ENCODE data around the gene GPR39. TPM values are rescaled to one million over a fixed set of nuclear protein-coding genes. Genes with fewer than 3 reads are reported as not detected.

Gene GPR39
- total RNA-seq, 4 donors from 2014 or later, result 0.72 to 1.6 (median 1.4) TPM

GRCh38 chr2:132374551-132374950 is 42.1 kb upstream of the GPR39 start:
- TF ChIP-seq POLR2AphosphoS5 (IDR thresholded peaks at IDR 0.05) (no peak), CTCF (IDR thresholded peaks at IDR 0.05) (no peak), EP300 (IDR thresholded peaks at IDR 0.05) (no peak), POLR2A (IDR thresholded peaks at IDR 0.05) (no peak)
- no peak for DNase-seq (ENCODE audit: low spot score in 2 of 2)
- Histone ChIP-seq H3K36me3 (no peaks in the 10 kb centered on the region), H3K9me3 (no peaks in the 10 kb centered on the region), H3K27ac (no peak overlapping the region), H3K4me3 (no peak overlapping the region), H3K4me1 (no peaks in the 10 kb centered on the region), H3K27me3 (no peaks in the 10 kb centered on the region)
- WGBS, result 30% methylated on average over 2 of the region's 2 CpGs

- H3K4me3 ChIP-seq, result no peak overlapping the region
- TF ChIP-seq POLR2AphosphoS5 (IDR thresholded peaks at IDR 0.05) (no peak), POLR2A (IDR thresholded peaks at IDR 0.05) (no peak), CTCF (IDR thresholded peaks at IDR 0.05) (no peak), EP300 (IDR thresholded peaks at IDR 0.05) (no peak)
- DNase-seq (ENCODE audit: low spot score in 2 of 2), result no peak
Measured at GRCh38 chr2:132374961-132375360, 41.6 kb upstream of the GPR39 start.

GRCh38 chr2:132381376-132381775 is 35.2 kb upstream of the GPR39 start:
- no peaks in the 10 kb centered on the region for H3K27me3 ChIP-seq
- H3K36me3 ChIP-seq, result no peaks in the 10 kb centered on the region
- H3K4me3 ChIP-seq, result no peak overlapping the region
- TF ChIP-seq CTCF (IDR thresholded peaks at IDR 0.05) (no peak), EP300 (IDR thresholded peaks at IDR 0.05) (no peak), POLR2AphosphoS5 (IDR thresholded peaks at IDR 0.05) (no peak)
- no peaks in the 10 kb centered on the region for H3K9me3 ChIP-seq
- no peaks in the 10 kb centered on the region for H3K4me1 ChIP-seq
- no peak overlapping the region for H3K27ac ChIP-seq
- DNase-seq (ENCODE audit: low spot score in 2 of 2), result no peak
- WGBS, result 79% methylated on average over 4 of the region's 4 CpGs

More at GRCh38 chr2:132374961-132375360, 41.6 kb upstream of the GPR39 start:
- Histone ChIP-seq H3K36me3 (no peaks in the 10 kb centered on the region), H3K27me3 (no peaks in the 10 kb centered on the region), H3K4me1 (no peaks in the 10 kb centered on the region), H3K9me3 (no peaks in the 10 kb centered on the region), H3K27ac (no peak overlapping the region)
- WGBS, result 71% methylated on average over 1 of the region's 1 CpG

- TF ChIP-seq POLR2A (IDR thresholded peaks at IDR 0.05), result no peak
- no peak for TF ChIP-seq POLR2AphosphoS5 (IDR thresholded peaks at IDR 0.05)
- no peak for TF ChIP-seq CTCF (IDR thresholded peaks at IDR 0.05)
- no peak for TF ChIP-seq EP300 (IDR thresholded peaks at IDR 0.05)
- H3K4me1 ChIP-seq, result no peaks in the 10 kb centered on the region
- 53% methylated on average over 8 of the region's 8 CpGs for WGBS
- H3K27ac ChIP-seq, result no peak overlapping the region
- no peak overlapping the region for H3K4me3 ChIP-seq
- DNase-seq (ENCODE audit: low spot score in 2 of 2), result no peak
- no peaks in the 10 kb centered on the region for H3K9me3 ChIP-seq
- no peaks in the 10 kb centered on the region for H3K27me3 ChIP-seq
- no peaks in the 10 kb centered on the region for H3K36me3 ChIP-seq
Measured at GRCh38 chr2:132383956-132384355, 32.6 kb upstream of the GPR39 start.

- Histone ChIP-seq H3K27me3 (no peaks in the 10 kb centered on the region), H3K36me3 (no peaks in the 10 kb centered on the region), H3K4me3 (no peak overlapping the region), H3K9me3 (no peaks in the 10 kb centered on the region), H3K27ac (no peak overlapping the region), H3K4me1 (no peaks in the 10 kb centered on the region)
- no peak for DNase-seq (ENCODE audit: low spot score in 2 of 2)
- no peak for TF ChIP-seq POLR2AphosphoS5 (IDR thresholded peaks at IDR 0.05)
- TF ChIP-seq POLR2A (IDR thresholded peaks at IDR 0.05), result no peak
- no peak for TF ChIP-seq CTCF (IDR thresholded peaks at IDR 0.05)
- no peak for TF ChIP-seq EP300 (IDR thresholded peaks at IDR 0.05)
- WGBS, result 49% methylated on average over 4 of the region's 4 CpGs
Measured at GRCh38 chr2:132384491-132385151, 32.0 kb upstream of the GPR39 start.
